ENCODE measurements around the gene ALPL.

GRCh38 chr1:21577933-21578332 is 68.7 kb downstream of the ALPL start:
- no peak for TF ChIP-seq TAF1 (IDR thresholded peaks at IDR 0.05; ENCODE audit: low read depth, low read length)
- TF ChIP-seq POLR2AphosphoS5 (IDR thresholded peaks at IDR 0.05; ENCODE audit: low read depth, low read length): no peak
- no peak for TF ChIP-seq POLR2A (IDR thresholded peaks at IDR 0.05; ENCODE audit: low read depth, low read length)
- TF ChIP-seq PAX5 (IDR thresholded peaks at IDR 0.05; ENCODE audit: insufficient read depth, low read length, severe bottlenecking): no peak
- TF ChIP-seq SPI1 (IDR thresholded peaks at IDR 0.05; ENCODE audit: low read depth, low read length): no peak
- TF ChIP-seq POU2F2 (IDR thresholded peaks at IDR 0.05; ENCODE audit: low read depth, low read length): no peak
